H1 (cell line): Measurements from ENCODE around the gene SF3B6. TPM values are rescaled to one million over a fixed set of nuclear protein-coding genes. Genes with fewer than 3 reads are reported as not detected.

ENCODE experiments used
- CTCF ChIA-PET: fragments of 300-600 bp; sonication (Branson Sonifier 250); formaldehyde crosslinking; loops from one replicate; lab custom pipeline; 2021; ENCODE audit not compliant: partially characterized antibody; lab: Charles Lee
- POLR2A ChIA-PET: fragments of 300-600 bp; sonication (Branson Sonifier 250); formaldehyde crosslinking; loops from one replicate; lab custom pipeline; 2021; ENCODE audit warnings: inconsistent platforms; ENCODE audit not compliant: partially characterized antibody; lab: Charles Lee
- DNase-seq, 2 experiments: peaks; one replicate each; pipeline versions ENCODE4 v3.0.0 to v3.0.0-alpha.2; 2010 to 2022; ENCODE audit warnings: low spot score in 2 of 2, low read depth in 1 of 2, mixed read lengths in 1 of 2
- FAIRE-seq: peaks from 2 replicates; lab custom pipeline; 2011; peaks lifted over from hg19 to GRCh38; lab: Jason Lieb, UNC
- H2AFZ ChIP-seq: 2 replicates; pipeline ENCODE4 v1.8.1; 2012; ENCODE audit warnings: low read length, inconsistent platforms
- H2AK5ac ChIP-seq: 2 replicates; pipeline ENCODE4 v1.6.1; 2013; ENCODE audit warnings: low read depth, low read length
- H2BK120ac ChIP-seq: replicated peaks from 2 replicates; pipeline ENCODE3; 2013; ENCODE audit warnings: low read depth, low read length, inconsistent platforms
- H2BK12ac ChIP-seq: 2 replicates; pipeline ENCODE4 v1.6.1; 2013; ENCODE audit warnings: low read depth, low read length
- H2BK15ac ChIP-seq: 2 replicates; pipeline ENCODE4 v1.6.1; 2013; ENCODE audit warnings: low read length
- H2BK20ac ChIP-seq: 2 replicates; pipeline ENCODE4 v1.6.1; 2013; ENCODE audit warnings: low read length
- H2BK5ac ChIP-seq: 2 replicates; pipeline ENCODE4 v1.6.1; 2013; ENCODE audit warnings: low read depth, low read length
- H3K14ac ChIP-seq: 2 replicates; pipeline ENCODE4 v1.6.1; 2013; ENCODE audit warnings: inconsistent platforms; ENCODE audit not compliant: insufficient read length
- H3K18ac ChIP-seq: 2 replicates; pipeline ENCODE4 v1.6.1; 2013; ENCODE audit warnings: low read length; ENCODE audit errors: extremely low read depth
- H3K23ac ChIP-seq: 2 replicates; pipeline ENCODE4 v1.6.1; 2013; ENCODE audit warnings: inconsistent platforms; ENCODE audit not compliant: insufficient read length
- H3K23me2 ChIP-seq: 2 replicates; pipeline ENCODE4 v1.6.1; 2013; ENCODE audit warnings: low read depth, low read length
- H3K27ac ChIP-seq: 2 replicates; pipeline ENCODE4 v1.6.1; 2011; ENCODE audit warnings: low read depth, low read length, inconsistent platforms
- H3K27me3 ChIP-seq, 4 experiments: replicated peaks in 1 of 4; 1 replicate in 1 of 4; 2 replicates in 3 of 4; pipeline versions ENCODE4 v1.6.1 to v1.8.1; 2011 to 2013; ENCODE audit warnings: low read length in 3 of 4, mild to moderate bottlenecking in 3 of 4, inconsistent platforms in 2 of 4, mixed read lengths in 2 of 4, moderate library complexity in 1 of 4; ENCODE audit not compliant: control insufficient read depth in 3 of 4, insufficient read depth in 3 of 4; ENCODE audit errors: extremely low read depth in 1 of 4
- H3K36me3 ChIP-seq, 4 experiments: 2 replicates each; pipeline versions ENCODE4 v1.6.1 to v1.8.1; 2011 to 2013; ENCODE audit warnings: mild to moderate bottlenecking in 4 of 4, low read length in 3 of 4, moderate library complexity in 2 of 4, control low read depth in 1 of 4, inconsistent platforms in 1 of 4; ENCODE audit not compliant: insufficient read depth in 4 of 4, control insufficient read depth in 2 of 4
- H3K4ac ChIP-seq: replicated peaks from 2 replicates; pipeline ENCODE3; 2013; ENCODE audit warnings: low read length, low read depth, mixed read lengths, inconsistent platforms; ENCODE audit not compliant: insufficient read length
- H3K4me1 ChIP-seq, 4 experiments: replicated peaks in 1 of 4; 1 replicate in 1 of 4; 2 replicates in 3 of 4; pipeline versions ENCODE4 v1.6.1 to v1.8.1; 2011 to 2013; ENCODE audit warnings: low read length in 3 of 4, inconsistent platforms in 2 of 4, mixed read lengths in 1 of 4; ENCODE audit not compliant: insufficient read depth in 4 of 4, control insufficient read depth in 3 of 4
- H3K4me2 ChIP-seq, 2 experiments: 2 replicates each; pipeline versions ENCODE4 v1.6.1 to v1.8.1; 2011 to 2013; ENCODE audit warnings: low read depth in 2 of 2, low read length in 2 of 2, control low read depth in 1 of 2, inconsistent platforms in 1 of 2, mild to moderate bottlenecking in 1 of 2; ENCODE audit not compliant: insufficient read depth in 1 of 2
- H3K4me3 ChIP-seq, 4 experiments: fragments of 200-600, 300-600 bp in 1 of 4; sonication (generic), shearing (Covaris generic), sonication (Bioruptor Twin) in 1 of 4; 2 replicates each; pipeline versions ENCODE4 v1.5.1 to v1.8.1; 2011 to 2016; ENCODE audit warnings: low read length in 4 of 4, low read depth in 3 of 4, control low read depth in 2 of 4, inconsistent platforms in 2 of 4, mild to moderate bottlenecking in 2 of 4, mixed read lengths in 1 of 4, moderate library complexity in 1 of 4; ENCODE audit not compliant: insufficient read depth in 2 of 4; ENCODE audit errors: extremely low read depth in 1 of 4
- H3K56ac ChIP-seq: replicated peaks from 2 replicates; pipeline ENCODE3; 2013; ENCODE audit warnings: low read depth, mild to moderate bottlenecking, mixed read lengths, low read length, inconsistent platforms; ENCODE audit not compliant: insufficient read length
- H3K79me1 ChIP-seq: 2 replicates; pipeline ENCODE4 v1.6.1; 2013; ENCODE audit warnings: low read depth, low read length, control low read depth
- H3K79me2 ChIP-seq, 2 experiments: 2 replicates each; pipeline versions ENCODE4 v1.6.1 to v1.8.1; 2012 to 2013; ENCODE audit warnings: low read length in 2 of 2, mild to moderate bottlenecking in 2 of 2, inconsistent platforms in 1 of 2; ENCODE audit not compliant: insufficient read depth in 2 of 2, control insufficient read depth in 1 of 2
- H3K9ac ChIP-seq, 4 experiments: replicated peaks in 1 of 4; 1 replicate in 1 of 4; 2 replicates in 3 of 4; pipeline versions ENCODE4 v1.6.1 to v1.8.1; 2011 to 2013; ENCODE audit warnings: low read depth in 3 of 4, low read length in 3 of 4, control low read depth in 2 of 4, mild to moderate bottlenecking in 2 of 4, moderate library complexity in 2 of 4, inconsistent platforms in 1 of 4; ENCODE audit errors: extremely low read depth in 1 of 4
- H3K9me3 ChIP-seq, 2 experiments: 2 replicates each; pipeline versions ENCODE4 v1.6.1 to v1.8.1; 2012 to 2013; ENCODE audit warnings: mild to moderate bottlenecking in 2 of 2, moderate library complexity in 2 of 2, control low read depth in 1 of 2, inconsistent platforms in 1 of 2, low read depth in 1 of 2, low read length in 1 of 2, mixed read lengths in 1 of 2; ENCODE audit not compliant: insufficient read depth in 2 of 2
- H4K20me1 ChIP-seq, 2 experiments: replicated peaks in 1 of 2; 2 replicates each; pipeline versions ENCODE3 to v1.8.1; 2011 to 2013; ENCODE audit warnings: inconsistent platforms in 2 of 2, low read length in 2 of 2, mild to moderate bottlenecking in 1 of 2; ENCODE audit not compliant: insufficient read depth in 2 of 2, control insufficient read depth in 1 of 2
- H4K5ac ChIP-seq: 2 replicates; pipeline ENCODE4 v1.6.1; 2013; ENCODE audit warnings: low read length, low read depth, mixed read lengths, inconsistent platforms; ENCODE audit not compliant: insufficient read length
- H4K8ac ChIP-seq: 2 replicates; pipeline ENCODE4 v1.8.0; 2013; ENCODE audit warnings: mild to moderate bottlenecking, moderate library complexity, low read length, inconsistent platforms; ENCODE audit not compliant: insufficient read depth; ENCODE audit errors: extremely low read depth
- H4K91ac ChIP-seq: replicated peaks from 2 replicates; pipeline ENCODE3; 2013; ENCODE audit warnings: low read length, mixed read lengths, inconsistent platforms; ENCODE audit not compliant: insufficient read length
- EGR1 ChIP-seq: IDR thresholded peaks from 2 replicates; pipeline ENCODE4 v1.6.1; 2011; ENCODE audit warnings: low read depth, low read length, borderline replicate concordance
- NANOG ChIP-seq: IDR thresholded peaks from 2 replicates; pipeline ENCODE4 v1.6.1; 2011; ENCODE audit warnings: low read length, low read depth, mild to moderate bottlenecking, inconsistent platforms; ENCODE audit not compliant: insufficient read depth, poor library complexity, severe bottlenecking
- WGBS, 2 experiments: shearing (Covaris generic) in 1 of 2; methylation state at CpG; one replicate each; pipeline versions ENCODE4 v1.1.6 to v1.1.7; 2013 to 2015; ENCODE audit warnings: low lambda C conversion rate in 2 of 2, mixed read lengths in 2 of 2, inconsistent platforms in 1 of 2, low coverage in 1 of 2, missing lambda C conversion rate in 1 of 2; ENCODE audit not compliant: insufficient replicate concordance in 2 of 2, insufficient coverage in 1 of 2, insufficient read length in 1 of 2; ENCODE audit errors: extremely low coverage in 1 of 2, missing lambda C conversion rate in 1 of 2; 5-methylcytosine and 5-hydroxymethylcytosine counted together
- polyA plus RNA-seq, 7 experiments: library from polyadenylated mRNA; depleted of rRNA in 3 of 7; stranded (reverse) in 5 of 7; unstranded in 2 of 7; fragments of >200 nt in 5 of 7; fragments of 200-250 nt in 2 of 7; gene quantifications; 1 replicate in 5 of 7; 2 replicates in 1 of 7; 4 replicates in 1 of 7; pipeline versions ENCODE4 v1.2.1 to v1.2.3, GENCODE V29; 2011 to 2013; ENCODE audit warnings: missing spikeins in 2 of 7, mixed read lengths in 2 of 7
- total RNA-seq: library from RNA; stranded (reverse); fragmentation: NEBNext Ultra II Directional; extraction: Animal tissue kit (Norgen Biotek cat#: 25700); gene quantifications from 2 replicates; pipeline ENCODE4 v1.2.1, GENCODE V29; 2021

The SF3B6 gene
- total and polyA plus RNA-seq, 2 of the 8 experiments (the other 6 are each of a cell fraction or from before 2014, with no cell fraction given): 126 to 155 TPM

DNA sequence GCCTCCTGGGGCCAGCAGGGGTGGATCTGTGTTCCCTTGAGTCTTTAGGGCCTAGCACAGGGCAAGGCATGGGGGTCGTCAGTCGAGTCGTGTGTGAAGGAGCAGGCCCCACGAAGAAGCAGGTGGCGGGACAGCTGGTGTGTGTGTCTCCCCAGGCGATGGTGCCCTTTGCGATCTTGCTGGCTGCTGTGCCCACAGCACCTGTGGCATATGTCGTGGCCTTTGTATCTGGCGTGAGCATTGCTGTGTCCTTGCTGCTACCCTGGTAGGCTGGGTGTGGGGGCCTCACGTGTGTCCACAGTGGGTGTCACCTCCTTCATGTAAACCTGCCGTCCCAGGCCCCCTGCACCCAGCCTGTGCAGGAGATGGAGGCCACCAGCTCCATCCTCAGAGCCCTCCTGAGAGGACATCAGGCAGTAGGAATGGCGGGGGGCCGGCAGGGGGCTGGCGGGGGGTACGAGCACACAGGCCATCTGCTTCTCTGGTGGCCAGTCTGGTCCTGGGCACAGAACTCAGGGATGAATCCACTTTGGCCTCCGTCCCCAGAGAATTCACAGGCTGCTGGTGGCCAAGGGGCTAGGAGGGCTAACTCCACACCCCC, 53.1 kb downstream of the SF3B6 start:
- ChIA-PET CTCF (interaction anchor here (0.6 to 3.4 kb wide), 6 partner anchors 9 to 88 kb away, joined by 4 to 31 read pairs (median 6); partner anchors contain the start of gene MFSD2B), POLR2A (interaction anchor here (1.0 to 1.8 kb wide), 4 partner anchors 13 to 61 kb away, joined by 3 to 8 read pairs (median 5); partner anchors contain the start of genes MFSD2B and TP53I3)
- Histone ChIP-seq H4K5ac (no peak overlapping the region), H3K27me3 (no peaks in the 10 kb centered on the region), H4K91ac (no peak overlapping the region), H3K79me2 (peaks cover 0 to 5% of the 10 kb centered on the region in 2 experiments; a peak in 1 of 4 replicates), H3K9ac (no peak overlapping the region), H4K20me1 (no peaks in the 10 kb centered on the region), H3K4me1 (peaks cover 12 to 28% (median 22%) of the 10 kb centered on the region in 4 experiments), H3K14ac (no peak overlapping the region), H2BK12ac (0 out of 2 replicates have a peak overlapping the region, but pooled peaks have one; percentile 96), H3K23ac (no peak overlapping the region), H3K4me3 (no peak overlapping the region)
- WGBS, 2 experiments: 94% methylated on average over 16 of the region's 16 CpGs; no CpG with 5 or more reads in 1 of the 2 experiments
- TF ChIP-seq NANOG (no peak), EGR1 (no peak)
- TF ChIP-seq, all 59 proteins: peak for 0
- Histone ChIP-seq H3K9me3 (no peaks in the 10 kb centered on the region), H2BK15ac (peak overlapping the region; percentile 55; the same call in 1 of the 2 replicates), H3K4ac (no peak overlapping the region), H2AK5ac (peak overlapping the region; percentile 66; the same call in 1 of the 2 replicates), H3K27ac (no peak overlapping the region), H3K36me3 (peaks cover 0 to 14% (median 3%) of the 10 kb centered on the region in 4 experiments; a peak in 3 of 8 replicates), H2BK120ac (no peak overlapping the region), H3K79me1 (peaks cover 6% of the 10 kb centered on the region; the same call in 1 of the 2 replicates), H2AFZ (no peak overlapping the region), H3K56ac (no peak overlapping the region), H3K18ac (no peak overlapping the region), H3K4me2 (no peak overlapping the region), H2BK20ac (no peak overlapping the region), H4K8ac (no peak overlapping the region; the same call in 1 of the 2 replicates), H3K23me2 (no peaks in the 10 kb centered on the region), H2BK5ac (peak overlapping the region; percentile 67; the same call in 1 of the 2 replicates)
- DNase-seq (no peak), FAIRE-seq (no peak)
